GM23248 (cell line): ENCODE data around the gene HES3.

Experiments used
- EZH2 ChIP-seq: fragments of 200-600 bp; sonication (generic); IDR thresholded peaks from 2 replicates; pipeline ENCODE4 v1.6.1; 2018; ENCODE audit warnings: antibody characterized with exemption, mild to moderate bottlenecking; ENCODE audit not compliant: insufficient read depth, poor library complexity, severe bottlenecking
- EZH2phosphoT487 ChIP-seq: fragments of 200-600 bp; sonication (generic); IDR thresholded peaks from 2 replicates; pipeline ENCODE4 v1.6.1; 2018; ENCODE audit warnings: antibody characterized with exemption, moderate library complexity, mild to moderate bottlenecking, low read depth; ENCODE audit not compliant: insufficient read depth

DNA sequence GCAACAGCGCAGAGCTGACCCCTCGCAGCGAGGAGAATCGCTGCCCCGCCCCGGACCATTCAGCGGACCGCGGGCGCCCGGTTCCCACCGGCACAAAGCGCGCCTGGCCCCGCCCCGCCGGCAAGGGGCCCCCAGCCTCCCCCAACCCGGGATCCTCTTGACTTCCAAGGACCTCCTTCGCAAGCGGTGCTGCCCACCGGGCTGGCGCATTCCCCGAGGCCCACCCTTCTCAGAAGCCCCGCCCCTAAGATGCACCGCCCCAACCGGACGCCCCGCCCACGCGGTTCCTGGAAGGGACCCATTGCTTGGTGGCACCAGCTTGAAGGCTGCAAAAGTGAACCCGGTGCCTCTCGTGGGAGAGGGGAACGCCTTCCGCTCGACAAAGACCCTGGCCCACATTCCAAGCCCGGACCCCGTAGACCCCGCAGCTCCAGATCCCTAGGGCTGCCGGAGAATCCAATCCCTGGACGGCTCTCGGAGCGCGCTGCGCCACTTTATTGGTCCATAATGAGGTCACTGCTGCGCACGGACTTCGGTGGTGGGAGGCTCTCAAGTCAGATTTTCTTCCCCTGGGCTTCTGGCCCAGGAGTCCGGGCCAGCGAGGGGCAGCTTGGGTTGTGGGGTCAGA lies 2.0 kb downstream of the HES3 start:
- TF ChIP-seq EZH2phosphoT487 = no peak
- no peak for TF ChIP-seq EZH2
